GM12878 (cell line): ENCODE measurements around the gene KIAA0930. TPM values are rescaled to one million over a fixed set of nuclear protein-coding genes. Genes with fewer than 3 reads are reported as not detected.

Experiments
- ATAC-seq: fragments of 200-7000 bp; cut with Tn5 transposase; 3 replicates; pipeline ENCODE4 v1.9.1; 2020; ENCODE audit warnings: mild to moderate bottlenecking, moderate library complexity
- BruUV-seq: library from RNA; stranded (reverse); fragments of 400-500 nt; replicated peaks from 2 replicates; lab custom pipeline; 2021; lab: Mats Ljungman, UMichigan
- CTCF ChIA-PET: fragments of 300-600 bp; sonication (Branson Sonifier 250); formaldehyde crosslinking; extraction: SDS; loops from one replicate; lab custom pipeline; 2021; ENCODE audit warnings: inconsistent platforms; lab: Yijun Ruan, JAX
- POLR2A ChIA-PET: fragments of 350-600 bp; formaldehyde crosslinking; extraction: SDS; loops from one replicate; lab custom pipeline; 2021; ENCODE audit warnings: inconsistent platforms; lab: Charles Lee
- RAD21 ChIA-PET: fragments of 300-600 bp; sonication (Branson Sonifier 250); formaldehyde crosslinking; loops from one replicate; lab custom pipeline; 2023; ENCODE audit warnings: antibody characterized with exemption; ENCODE audit not compliant: unreplicated experiment; lab: Charles Lee
- SMC1A ChIA-PET: fragments of 300-600 bp; sonication (Branson Sonifier 250); formaldehyde crosslinking; loops from one replicate; lab custom pipeline; 2023; ENCODE audit not compliant: unreplicated experiment, uncharacterized antibody; lab: Charles Lee
- DNase-seq: peaks from one replicate; pipeline ENCODE4 v3.0.0-alpha.2; 2011; ENCODE audit warnings: low read depth, low spot score
- FAIRE-seq: peaks from 3 replicates; lab custom pipeline; 2011; peaks lifted over from hg19 to GRCh38; lab: Jason Lieb, UNC
- H2AFZ ChIP-seq: 2 replicates; pipeline ENCODE4 v1.6.0; 2011; ENCODE audit warnings: low read depth, low read length, control low read depth; ENCODE audit not compliant: control insufficient read depth
- H3K27ac ChIP-seq: 2 replicates; pipeline ENCODE4 v1.5.1; 2011; ENCODE audit warnings: control low read depth; ENCODE audit not compliant: control insufficient read depth, insufficient read depth
- H3K27me3 ChIP-seq, 2 experiments: replicated peaks in 1 of 2; 2 replicates each; pipeline versions ENCODE4 v1.6.0 to v1.6.1; 2011; ENCODE audit warnings: low read length in 1 of 2; ENCODE audit not compliant: control insufficient read depth in 2 of 2, insufficient read depth in 2 of 2
- H3K36me3 ChIP-seq, 2 experiments: 2 replicates each; pipeline ENCODE4 v1.5.1; 2011; ENCODE audit warnings: low read length in 1 of 2; ENCODE audit not compliant: control insufficient read depth in 2 of 2, insufficient read depth in 2 of 2
- H3K4me1 ChIP-seq: 2 replicates; pipeline ENCODE4 v1.6.1; 2011; ENCODE audit warnings: mild to moderate bottlenecking, low read length, moderate library complexity, mixed read lengths; ENCODE audit not compliant: control insufficient read depth, insufficient read depth
- H3K4me2 ChIP-seq: 2 replicates; pipeline ENCODE4 v1.6.0; 2011; ENCODE audit warnings: control low read depth; ENCODE audit not compliant: control insufficient read depth, insufficient read depth
- H3K4me3 ChIP-seq: fragments of 200-600 bp; sonication (generic); 2 replicates; pipeline ENCODE4 v1.5.1; 2016
- H3K79me2 ChIP-seq: 2 replicates; pipeline ENCODE4 v1.6.0; 2011; ENCODE audit warnings: low read length; ENCODE audit not compliant: control insufficient read depth, insufficient read depth
- H3K9ac ChIP-seq: 2 replicates; pipeline ENCODE4 v1.8.0; 2011; ENCODE audit warnings: low read length, control low read depth, mixed read lengths; ENCODE audit not compliant: control insufficient read depth, insufficient read depth
- H3K9me3 ChIP-seq: replicated peaks from 3 replicates; pipeline ENCODE4 v1.5.1; 2011; ENCODE audit warnings: mild to moderate bottlenecking, low read length; ENCODE audit not compliant: control insufficient read depth, insufficient read depth
- H4K20me1 ChIP-seq: 2 replicates; pipeline ENCODE4 v1.6.0; 2011; ENCODE audit not compliant: control insufficient read depth, insufficient read depth
- ASH2L ChIP-seq: fragments of 300-600, 200-600 bp; sonication (generic); IDR thresholded peaks from 2 replicates; pipeline ENCODE4 v1.6.1; 2017; ENCODE audit warnings: low read depth, mild to moderate bottlenecking, borderline replicate concordance
- BCLAF1 ChIP-seq: fragments of 450-650 bp; IDR thresholded peaks from 2 replicates; pipeline ENCODE4 v1.6.1; 2017; ENCODE audit warnings: antibody characterized with exemption, mild to moderate bottlenecking, moderate library complexity
- DPF2 ChIP-seq: fragments of 450-650 bp; IDR thresholded peaks from 2 replicates; pipeline ENCODE4 v1.6.1; 2017; ENCODE audit warnings: mild to moderate bottlenecking
- E2F8 ChIP-seq: fragments of 450-650 bp; IDR thresholded peaks from 2 replicates; pipeline ENCODE4 v1.6.1; 2018; ENCODE audit warnings: mild to moderate bottlenecking, low read depth, moderate library complexity; ENCODE audit not compliant: partially characterized antibody
- KAT2A ChIP-seq: conservative IDR thresholded peaks from 2 replicates; pipeline ENCODE4 v1.6.1; 2011; ENCODE audit warnings: low read depth, low read length; ENCODE audit not compliant: control insufficient read depth
- PAX5 ChIP-seq: IDR thresholded peaks from 2 replicates; pipeline ENCODE4 v1.6.1; 2011; ENCODE audit warnings: low read depth, low read length, borderline replicate concordance
- POLR2A ChIP-seq: IDR thresholded peaks from 2 replicates; pipeline ENCODE4 v1.6.1; 2011; ENCODE audit warnings: low read depth, mild to moderate bottlenecking, low read length
- POU2F2 ChIP-seq: IDR thresholded peaks from 3 replicates; pipeline ENCODE4 v1.6.1; 2011; ENCODE audit warnings: low read depth, mild to moderate bottlenecking, low read length, borderline replicate concordance
- PRDM15 ChIP-seq: fragments of 450-650 bp; formaldehyde crosslinking; IDR thresholded peaks from 2 replicates; pipeline ENCODE4 v1.4.0; 2020; ENCODE audit warnings: mild to moderate bottlenecking, moderate library complexity
- RAD21 ChIP-seq: IDR thresholded peaks from 2 replicates; pipeline ENCODE4 v1.6.1; 2011; ENCODE audit warnings: mild to moderate bottlenecking, low read depth, low read length, moderate library complexity; ENCODE audit not compliant: insufficient read depth
- SMAD1 ChIP-seq: fragments of 450-650 bp; IDR thresholded peaks from 2 replicates; pipeline ENCODE4 v1.6.1; 2018; ENCODE audit warnings: mild to moderate bottlenecking, low read depth; ENCODE audit not compliant: partially characterized antibody
- SMARCA5 ChIP-seq: fragments of 450-650 bp; IDR thresholded peaks from 2 replicates; pipeline ENCODE4 v1.6.1; 2017; ENCODE audit warnings: mild to moderate bottlenecking
- WRNIP1 ChIP-seq: IDR thresholded peaks from 2 replicates; pipeline ENCODE4 v1.6.1; 2011; ENCODE audit warnings: low read depth, low read length, improper control_type of control experiment, borderline replicate concordance
- ZNF207 ChIP-seq: fragments of 450-650 bp; IDR thresholded peaks from 2 replicates; pipeline ENCODE4 v1.6.1; 2014; ENCODE audit warnings: antibody characterized with exemption, mild to moderate bottlenecking, borderline replicate concordance
- WGBS: methylation state at CpG from one replicate; pipeline ENCODE4 v1.1.6; 2016; ENCODE audit warnings: low lambda C conversion rate; ENCODE audit not compliant: insufficient replicate concordance, insufficient coverage; ENCODE audit errors: missing lambda C conversion rate; 5-methylcytosine and 5-hydroxymethylcytosine counted together
- in situ Hi-C: fragments of 300-500 bp; cut with MboI; formaldehyde crosslinking; loops from 9 replicates; pipeline ENCODE4 v1.14.3; 2018; ENCODE audit warnings: mixed read lengths
- intact Hi-C: fragments of 100-400 bp; cut with micrococcal nuclease; formaldehyde crosslinking; loops from one replicate; pipeline ENCODE4 v1.14.2; 2022; ENCODE audit not compliant: unreplicated experiment
- polyA plus RNA-seq, 11 experiments: library from polyadenylated mRNA; depleted of rRNA in 4 of 11; unstranded in 6 of 11; stranded (reverse) in 5 of 11; fragments of >200 nt; fragmentation: Nextera tagmentation in 4 of 11; fragmentation: Illumina TruSeq in 1 of 11; extraction: Ambion mirVana in 4 of 11; extraction: Trizol in 1 of 11; gene quantifications; 1 replicate in 1 of 11; 2 replicates in 10 of 11; pipeline versions ENCODE4 v1.2.1 to v1.2.3, GENCODE V29; 2011 to 2016; ENCODE audit warnings: inconsistent platforms in 2 of 11, missing spikeins in 2 of 11, low read depth in 1 of 11
- total RNA-seq, 4 experiments: library from RNA; depleted of rRNA in 3 of 4; stranded (reverse); fragments of >200 nt in 3 of 4; fragmentation: Illumina TruSeq in 1 of 4; extraction: Trizol in 1 of 4; gene quantifications; 2 replicates each; pipeline versions ENCODE4 v1.2.1 to v1.2.3, GENCODE V29; 2013 to 2021

The KIAA0930 gene
- total and polyA plus RNA-seq, 10 of the 15 experiments (the other 5 are each of a cell fraction or from before 2014, with no cell fraction given): 3.6 to 125 (median 46.3) TPM

GRCh38 chr22:45210174-45210573 lies 30.5 kb downstream of the KIAA0930 start:
- FAIRE-seq: no peak
- Histone ChIP-seq H4K20me1 (no peaks in the 10 kb centered on the region), H2AFZ (no peak overlapping the region), H3K79me2 (peaks cover 6% of the 10 kb centered on the region), H3K4me2 (no peak overlapping the region), H3K36me3 (peaks cover 5 to 20% of the 10 kb centered on the region in 2 experiments; a peak in 3 of 4 replicates), H3K27me3 (no peaks in the 10 kb centered on the region), H3K9ac (no peak overlapping the region), H3K4me3 (no peak overlapping the region), H3K27ac (no peak overlapping the region), H3K9me3 (no peaks in the 10 kb centered on the region), H3K4me1 (peaks cover 7% of the 10 kb centered on the region)
- DNase-seq: no peak
- ATAC-seq: no peak
- SMC1A ChIA-PET: no interaction called here
- POLR2A ChIA-PET: no interaction called here
- CTCF ChIA-PET: interaction anchor here (0.6 to 1.4 kb wide), 4 partner anchors 9 to 241 kb away, joined by 3 to 4 read pairs (median 3); no protein-coding TSS in a partner anchor
- WGBS: 99% methylated on average over 7 of the region's 7 CpGs
- BruUV-seq: no TSS peak
- intact Hi-C loops (no loop called here), in situ Hi-C loops (no loop called here)
- no peak for TF ChIP-seq DPF2
- no peak for TF ChIP-seq SMAD1
- no peak for TF ChIP-seq BCLAF1
- TF ChIP-seq PAX5: no peak
- no peak for TF ChIP-seq ZNF207
- TF ChIP-seq E2F8: no peak
- TF ChIP-seq ASH2L: no peak
- TF ChIP-seq POU2F2: no peak
- TF ChIP-seq PRDM15 (CRISPR knock-in tag): no peak
- no peak for TF ChIP-seq WRNIP1
- no peak for TF ChIP-seq KAT2A
- TF ChIP-seq SMARCA5: no peak
- no peak for TF ChIP-seq POLR2A
- no peak for TF ChIP-seq RAD21
- RAD21 ChIA-PET: no interaction called here
